ENCODE results near the gene CD2.

Gene CD2

GRCh38 chr1:116806245-116806644, 52.0 kb downstream of the CD2 start:
- Histone ChIP-seq H3K4me3 (ENCODE audit: low read depth, low read length) (no peak overlapping the region), H3K4me1 (no peaks in the 10 kb centered on the region), H3K4me2 (ENCODE audit: low read length) (no peak overlapping the region), H3K9ac (no peak overlapping the region), H3K9me3 (ENCODE audit: control insufficient read depth, low read length) (no peaks in the 10 kb centered on the region), H2AFZ (no peak overlapping the region), H3K36me3 (ENCODE audit: control insufficient read depth, insufficient read depth, low read length) (no peaks in the 10 kb centered on the region), H3K79me2 (no peaks in the 10 kb centered on the region), H3K27me3 (ENCODE audit: control insufficient read depth, insufficient read depth, low read length) (no peaks in the 10 kb centered on the region), H3K27ac (no peak overlapping the region)
- no peak for TF ChIP-seq CTCF (IDR thresholded peaks at IDR 0.05)

GRCh38 chr1:116806671-116807070, 52.4 kb downstream of the CD2 start:
- TF ChIP-seq CTCF (IDR thresholded peaks at IDR 0.05), result no peak
- Histone ChIP-seq H3K36me3 (ENCODE audit: control insufficient read depth, insufficient read depth, low read length) (no peaks in the 10 kb centered on the region), H3K4me1 (no peaks in the 10 kb centered on the region), H3K27me3 (ENCODE audit: control insufficient read depth, insufficient read depth, low read length) (no peaks in the 10 kb centered on the region), H3K9me3 (ENCODE audit: control insufficient read depth, low read length) (no peaks in the 10 kb centered on the region), H3K27ac (no peak overlapping the region), H3K9ac (no peak overlapping the region), H3K4me2 (ENCODE audit: low read length) (no peak overlapping the region), H3K4me3 (ENCODE audit: low read depth, low read length) (no peak overlapping the region), H2AFZ (no peak overlapping the region), H3K79me2 (no peaks in the 10 kb centered on the region)

- Histone ChIP-seq H2AFZ (no peak overlapping the region), H3K79me2 (no peaks in the 10 kb centered on the region), H3K27ac (no peak overlapping the region), H3K9me3 (ENCODE audit: control insufficient read depth, low read length) (no peaks in the 10 kb centered on the region), H3K27me3 (ENCODE audit: control insufficient read depth, insufficient read depth, low read length) (no peaks in the 10 kb centered on the region), H3K9ac (no peak overlapping the region), H3K4me1 (no peaks in the 10 kb centered on the region), H3K4me3 (ENCODE audit: low read depth, low read length) (no peak overlapping the region), H3K4me2 (ENCODE audit: low read length) (no peak overlapping the region), H3K36me3 (ENCODE audit: control insufficient read depth, insufficient read depth, low read length) (no peaks in the 10 kb centered on the region)
- no peak for TF ChIP-seq CTCF (IDR thresholded peaks at IDR 0.05)
Observed at GRCh38 chr1:116807394-116808199, 53.4 kb downstream of the CD2 start.

GRCh38 chr1:116808200-116808847, 54.1 kb downstream of the CD2 start:
- H3K27ac ChIP-seq, result no peak overlapping the region
- H3K79me2 ChIP-seq, result no peaks in the 10 kb centered on the region
- H3K9me3 ChIP-seq (ENCODE audit: control insufficient read depth, low read length), result no peaks in the 10 kb centered on the region
- no peaks in the 10 kb centered on the region for H3K36me3 ChIP-seq (ENCODE audit: control insufficient read depth, insufficient read depth, low read length)
- no peak overlapping the region for H3K9ac ChIP-seq
- TF ChIP-seq CTCF (IDR thresholded peaks at IDR 0.05), result no peak
- H3K4me1 ChIP-seq, result no peaks in the 10 kb centered on the region
- no peak overlapping the region for H2AFZ ChIP-seq
- H3K4me3 ChIP-seq (ENCODE audit: low read depth, low read length), result no peak overlapping the region
- H3K27me3 ChIP-seq (ENCODE audit: control insufficient read depth, insufficient read depth, low read length), result no peaks in the 10 kb centered on the region
- H3K4me2 ChIP-seq (ENCODE audit: low read length), result no peak overlapping the region
